Mesenchymal stem cell (in vitro differentiated cells and primary cell): ENCODE results near the gene ZBTB7C.

Experiments used
- DNase-seq: peaks from one replicate; pipeline ENCODE4 v3.0.0-alpha.2; 2013
- H2AFZ ChIP-seq: one replicate; pipeline ENCODE4 v1.6.1; 2013; ENCODE audit warnings: low read depth, mild to moderate bottlenecking, control low read depth, inconsistent platforms, low read length, moderate library complexity
- H2AK5ac ChIP-seq: 2 replicates; pipeline ENCODE4 v1.6.1; 2013; ENCODE audit warnings: low read length, moderate library complexity, mild to moderate bottlenecking, inconsistent platforms; ENCODE audit not compliant: severe bottlenecking
- H2BK120ac ChIP-seq: one replicate; pipeline ENCODE4 v1.6.1; 2013; ENCODE audit warnings: low read depth, mild to moderate bottlenecking, inconsistent platforms, low read length, moderate library complexity
- H2BK12ac ChIP-seq, 2 experiments: one replicate each; pipeline ENCODE4 v1.6.1; 2013; ENCODE audit warnings: inconsistent platforms in 2 of 2, low read length in 2 of 2, mild to moderate bottlenecking in 2 of 2, moderate library complexity in 2 of 2, control low read depth in 1 of 2
- H2BK15ac ChIP-seq: one replicate; pipeline ENCODE4 v1.6.1; 2013; ENCODE audit warnings: mild to moderate bottlenecking, low read depth, inconsistent platforms; ENCODE audit not compliant: poor library complexity, severe bottlenecking
- H2BK5ac ChIP-seq: 2 replicates; pipeline ENCODE4 v1.6.1; 2013; ENCODE audit warnings: low read depth, mild to moderate bottlenecking, low read length, control low read depth, inconsistent platforms; ENCODE audit not compliant: poor library complexity, severe bottlenecking
- H3K14ac ChIP-seq, 2 experiments: one replicate each; pipeline ENCODE4 v1.6.1; 2013; ENCODE audit warnings: inconsistent platforms in 2 of 2, low read length in 2 of 2, control low read depth in 1 of 2, mild to moderate bottlenecking in 1 of 2, moderate library complexity in 1 of 2
- H3K18ac ChIP-seq, 2 experiments: one replicate each; pipeline ENCODE4 v1.6.1; 2013; ENCODE audit warnings: inconsistent platforms in 2 of 2, low read length in 2 of 2, control low read depth in 1 of 2, low read depth in 1 of 2, mild to moderate bottlenecking in 1 of 2
- H3K23ac ChIP-seq, 2 experiments: one replicate each; pipeline ENCODE4 v1.6.1; 2013; ENCODE audit warnings: inconsistent platforms in 2 of 2, low read length in 2 of 2, mild to moderate bottlenecking in 2 of 2, moderate library complexity in 2 of 2, control low read depth in 1 of 2
- H3K27ac ChIP-seq: 2 replicates; pipeline ENCODE4 v1.5.1; 2013; ENCODE audit warnings: mild to moderate bottlenecking, moderate library complexity, low read length, control low read depth, inconsistent platforms; ENCODE audit not compliant: poor library complexity, severe bottlenecking
- H3K27me3 ChIP-seq, 2 experiments: 2 replicates each; pipeline versions ENCODE4 v1.6.1 to v1.7.0; 2013; ENCODE audit warnings: low read length in 2 of 2, mild to moderate bottlenecking in 2 of 2, moderate library complexity in 2 of 2, control low read depth in 1 of 2, inconsistent platforms in 1 of 2; ENCODE audit not compliant: control insufficient read depth in 1 of 2, insufficient read depth in 1 of 2
- H3K36me3 ChIP-seq, 2 experiments: 2 replicates each; pipeline versions ENCODE4 v1.6.1 to v1.7.0; 2013; ENCODE audit warnings: low read length in 2 of 2, control low read depth in 1 of 2, inconsistent platforms in 1 of 2, low read depth in 1 of 2, mild to moderate bottlenecking in 1 of 2; ENCODE audit not compliant: insufficient read depth in 2 of 2, control insufficient read depth in 1 of 2
- H3K4ac ChIP-seq, 2 experiments: one replicate each; pipeline ENCODE4 v1.6.1; 2013; ENCODE audit warnings: inconsistent platforms in 2 of 2, low read length in 2 of 2, mild to moderate bottlenecking in 2 of 2, moderate library complexity in 2 of 2, control low read depth in 1 of 2, low read depth in 1 of 2
- H3K4me1 ChIP-seq: 2 replicates; pipeline ENCODE4 v1.6.1; 2013; ENCODE audit warnings: low read depth, low read length, control low read depth; ENCODE audit not compliant: control insufficient read depth, insufficient read depth
- H3K4me2 ChIP-seq: 2 replicates; pipeline ENCODE4 v1.6.1; 2013; ENCODE audit warnings: low read length, mild to moderate bottlenecking, inconsistent platforms; ENCODE audit not compliant: poor library complexity, severe bottlenecking
- H3K4me3 ChIP-seq, 2 experiments: 2 replicates each; pipeline versions ENCODE4 v1.5.1 to v1.7.0; 2013; ENCODE audit warnings: low read length in 2 of 2, mild to moderate bottlenecking in 2 of 2, control low read depth in 1 of 2, low read depth in 1 of 2; ENCODE audit not compliant: insufficient read depth in 1 of 2
- H3K79me1 ChIP-seq: replicated peaks from 2 replicates; pipeline ENCODE4 v1.6.1; 2013; ENCODE audit warnings: mild to moderate bottlenecking, control low read depth, low read length, inconsistent platforms; ENCODE audit not compliant: poor library complexity, severe bottlenecking
- H3K9ac ChIP-seq: 2 replicates; pipeline ENCODE4 v1.7.0; 2013; ENCODE audit warnings: mild to moderate bottlenecking, low read length, moderate library complexity
- H3K9me3 ChIP-seq: 2 replicates; pipeline ENCODE4 v1.7.0; 2013; ENCODE audit warnings: mild to moderate bottlenecking, low read length; ENCODE audit not compliant: control insufficient read depth
- H4K8ac ChIP-seq: one replicate; pipeline ENCODE4 v1.6.1; 2013; ENCODE audit warnings: inconsistent platforms, mild to moderate bottlenecking, low read length, moderate library complexity
- H4K91ac ChIP-seq: one replicate; pipeline ENCODE4 v1.6.1; 2013; ENCODE audit warnings: mild to moderate bottlenecking, low read length, inconsistent platforms
- WGBS: methylation state at CpG from one replicate; pipeline ENCODE4 v1.1.7; 2013; ENCODE audit warnings: mixed read lengths; 5-methylcytosine and 5-hydroxymethylcytosine counted together

The ZBTB7C gene

GRCh38 chr18:48098007-48098406 is 311.2 kb downstream of the ZBTB7C start:
- Histone ChIP-seq H3K27me3 (peaks cover 32 to 58% of the 10 kb centered on the region in 2 experiments), H3K4me1 (peaks cover 2% of the 10 kb centered on the region), H2AK5ac (no peak overlapping the region), H3K23ac (no peak overlapping the region), H3K27ac (no peak overlapping the region), H3K18ac (no peak overlapping the region), H3K4me3 (no peak overlapping the region), H3K9ac (no peak overlapping the region), H2BK5ac (no peak overlapping the region), H4K8ac (no peak overlapping the region), H3K9me3 (no peaks in the 10 kb centered on the region), H3K14ac (no peak overlapping the region), H2AFZ (no peak overlapping the region), H3K4ac (no peak overlapping the region), H3K36me3 (no peaks in the 10 kb centered on the region), H4K91ac (no peak overlapping the region), H3K79me1 (no peaks in the 10 kb centered on the region), H3K4me2 (no peak overlapping the region), H2BK120ac (no peak overlapping the region), H2BK15ac (no peak overlapping the region), H2BK12ac (no peak overlapping the region)
- DNase-seq, result no peak
- 88% methylated on average over 3 of the region's 3 CpGs for WGBS

GRCh38 chr18:48095726-48096125 is 313.5 kb downstream of the ZBTB7C start:
- Histone ChIP-seq H4K91ac (no peak overlapping the region), H3K23ac (no peak overlapping the region), H3K4me1 (no peaks in the 10 kb centered on the region), H2AK5ac (no peak overlapping the region), H3K4me3 (no peak overlapping the region), H3K4ac (no peak overlapping the region), H3K9me3 (no peaks in the 10 kb centered on the region), H3K14ac (no peak overlapping the region), H3K36me3 (no peaks in the 10 kb centered on the region), H2BK15ac (no peak overlapping the region), H3K79me1 (no peaks in the 10 kb centered on the region), H3K18ac (no peak overlapping the region), H3K9ac (no peak overlapping the region), H2BK120ac (no peak overlapping the region), H3K27ac (no peak overlapping the region), H2BK5ac (no peak overlapping the region), H3K4me2 (no peak overlapping the region), H3K27me3 (peaks cover 18 to 38% of the 10 kb centered on the region in 2 experiments), H4K8ac (no peak overlapping the region), H2AFZ (no peak overlapping the region), H2BK12ac (no peak overlapping the region)
- no peak for DNase-seq
- WGBS, result 77% methylated on average over 8 of the region's 8 CpGs

- Histone ChIP-seq H3K36me3 (no peaks in the 10 kb centered on the region), H3K4me2 (no peak overlapping the region), H2BK15ac (no peak overlapping the region), H3K4me3 (no peak overlapping the region), H3K14ac (no peak overlapping the region), H4K91ac (no peak overlapping the region), H4K8ac (no peak overlapping the region), H2AFZ (no peak overlapping the region), H3K23ac (no peak overlapping the region), H2BK120ac (no peak overlapping the region), H2AK5ac (no peak overlapping the region), H3K4ac (no peak overlapping the region), H2BK12ac (no peak overlapping the region), H3K4me1 (no peaks in the 10 kb centered on the region), H3K79me1 (no peaks in the 10 kb centered on the region), H2BK5ac (no peak overlapping the region), H3K27me3 (peaks cover 7 to 27% of the 10 kb centered on the region in 2 experiments), H3K9me3 (no peaks in the 10 kb centered on the region), H3K27ac (no peak overlapping the region), H3K9ac (no peak overlapping the region), H3K18ac (no peak overlapping the region)
- no peak for DNase-seq
- 87% methylated on average over 3 of the region's 5 CpGs for WGBS
Observed at GRCh38 chr18:48093104-48093503, 316.1 kb downstream of the ZBTB7C start.

GRCh38 chr18:48091869-48092497 is 317.2 kb downstream of the ZBTB7C start:
- H2BK12ac ChIP-seq, result no peak overlapping the region
- no peak overlapping the region for H3K4ac ChIP-seq
- peaks cover 7 to 25% of the 10 kb centered on the region in 2 experiments for H3K27me3 ChIP-seq
- no peak overlapping the region for H4K91ac ChIP-seq
- H3K36me3 ChIP-seq, result no peaks in the 10 kb centered on the region
- H3K4me3 ChIP-seq, result no peak overlapping the region
- DNase-seq, result no peak
- no peak overlapping the region for H2AK5ac ChIP-seq
- no peak overlapping the region for H3K23ac ChIP-seq
- no peaks in the 10 kb centered on the region for H3K79me1 ChIP-seq
- no peak overlapping the region for H3K18ac ChIP-seq
- no peak overlapping the region for H2BK15ac ChIP-seq
- H2BK120ac ChIP-seq, result no peak overlapping the region
- H3K9ac ChIP-seq, result no peak overlapping the region
- no peaks in the 10 kb centered on the region for H3K9me3 ChIP-seq
- no peak overlapping the region for H2AFZ ChIP-seq
- no peak overlapping the region for H3K4me2 ChIP-seq
- H3K27ac ChIP-seq, result no peak overlapping the region
- 71% methylated on average over 5 of the region's 6 CpGs for WGBS
- H4K8ac ChIP-seq, result no peak overlapping the region
- no peak overlapping the region for H3K14ac ChIP-seq
- H2BK5ac ChIP-seq, result no peak overlapping the region
- no peaks in the 10 kb centered on the region for H3K4me1 ChIP-seq
